GM15510 (cell line): ENCODE results near the gene LRIG1.

Source experiments
- POLR2A ChIP-seq: IDR thresholded peaks from 3 replicates; pipeline ENCODE4 v1.6.1; 2011; ENCODE audit warnings: borderline replicate concordance; ENCODE audit not compliant: insufficient read length; ENCODE audit errors: extremely low read depth

Gene LRIG1

DNA sequence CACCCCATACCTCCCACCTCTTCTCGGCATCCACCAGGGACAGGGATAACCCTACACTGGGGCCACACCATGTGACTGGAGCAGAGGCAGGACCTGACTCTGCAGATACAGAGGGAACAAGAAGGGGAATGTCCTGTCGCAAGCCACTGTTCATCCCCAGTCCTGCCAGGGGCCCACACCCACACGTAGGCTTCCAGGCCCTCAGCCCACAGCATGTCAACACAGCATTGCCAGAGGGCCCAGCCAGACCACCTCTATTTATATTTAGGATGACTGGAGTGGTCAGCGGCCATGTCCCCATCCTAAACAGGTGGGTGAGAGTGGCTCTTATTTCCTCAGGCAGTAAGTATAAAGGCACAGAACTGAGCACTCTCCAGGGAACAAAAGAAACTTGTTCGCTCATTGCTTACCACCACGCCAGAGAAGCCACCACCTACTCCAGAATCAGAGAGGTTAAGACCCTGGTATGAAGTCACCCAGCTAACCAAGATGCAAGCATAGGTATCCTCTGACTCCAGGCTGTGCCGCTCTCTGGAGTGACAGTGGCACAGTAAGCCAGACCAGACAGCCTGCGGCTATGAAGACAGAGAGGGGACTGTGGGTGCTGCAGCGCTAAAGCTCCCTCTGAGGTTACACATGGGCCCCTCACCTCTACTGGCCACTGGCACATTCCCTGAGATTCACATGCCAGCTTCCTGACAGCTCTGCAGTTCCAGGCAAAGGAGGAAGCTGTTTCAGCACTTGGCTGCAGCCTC lies 67.9 kb downstream of the LRIG1 start:
- no peak for TF ChIP-seq POLR2A

- TF ChIP-seq POLR2A: no peak
Measured at GRCh38 chr3:66432041-66432766, 68.6 kb downstream of the LRIG1 start.

GRCh38 chr3:66431494-66431893 lies 69.3 kb downstream of the LRIG1 start:
- TF ChIP-seq POLR2A: no peak

GRCh38 chr3:66430876-66431275 lies 69.9 kb downstream of the LRIG1 start:
- no peak for TF ChIP-seq POLR2A

DNA sequence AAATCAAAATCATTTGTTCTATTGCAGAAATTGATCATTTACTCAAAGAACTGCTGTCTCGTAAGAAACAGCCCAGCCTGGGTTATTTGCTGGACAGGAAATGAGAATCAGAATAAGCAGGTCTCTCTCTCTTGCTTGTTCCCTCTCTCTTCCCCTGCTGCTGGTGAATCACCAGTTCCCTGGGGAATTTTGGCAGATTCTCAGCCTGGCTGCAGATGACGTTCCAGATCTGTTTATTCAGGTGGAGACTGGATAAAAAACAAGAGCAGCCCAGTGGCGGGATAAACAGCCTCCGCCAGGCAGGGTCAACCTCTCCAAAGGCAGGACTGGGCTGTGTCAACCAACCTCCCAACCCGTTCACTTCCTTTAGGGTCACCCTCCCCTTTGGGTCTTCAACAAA lies 72.1 kb downstream of the LRIG1 start:
- TF ChIP-seq POLR2A: no peak

- no peak for TF ChIP-seq POLR2A
Measured at GRCh38 chr3:66427951-66428474, 72.8 kb downstream of the LRIG1 start.

DNA sequence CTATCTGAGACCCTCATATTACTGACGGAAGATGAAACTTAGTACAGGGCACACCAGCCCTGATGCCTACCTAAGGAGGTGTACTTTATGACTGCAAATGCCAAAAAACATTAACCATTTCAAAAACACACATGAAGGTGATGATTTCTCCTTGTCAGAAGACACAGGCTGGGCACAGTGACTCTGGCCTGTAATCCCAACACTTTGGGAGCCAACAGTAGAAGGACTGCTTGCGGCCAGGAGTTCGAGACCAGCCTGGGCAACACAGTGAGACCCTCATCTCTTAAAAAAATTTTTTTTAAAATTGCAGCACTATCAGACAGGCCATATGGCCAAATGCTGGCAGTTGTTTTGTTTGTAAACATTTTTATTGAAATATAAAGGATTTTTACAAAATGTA lies 73.5 kb downstream of the LRIG1 start:
- TF ChIP-seq POLR2A: no peak

GRCh38 chr3:66426135-66426534 lies 74.7 kb downstream of the LRIG1 start:
- TF ChIP-seq POLR2A: no peak

GRCh38 chr3:66425576-66426114 lies 75.2 kb downstream of the LRIG1 start:
- no peak for TF ChIP-seq POLR2A

GRCh38 chr3:66425032-66425431 lies 75.8 kb downstream of the LRIG1 start:
- no peak for TF ChIP-seq POLR2A

DNA sequence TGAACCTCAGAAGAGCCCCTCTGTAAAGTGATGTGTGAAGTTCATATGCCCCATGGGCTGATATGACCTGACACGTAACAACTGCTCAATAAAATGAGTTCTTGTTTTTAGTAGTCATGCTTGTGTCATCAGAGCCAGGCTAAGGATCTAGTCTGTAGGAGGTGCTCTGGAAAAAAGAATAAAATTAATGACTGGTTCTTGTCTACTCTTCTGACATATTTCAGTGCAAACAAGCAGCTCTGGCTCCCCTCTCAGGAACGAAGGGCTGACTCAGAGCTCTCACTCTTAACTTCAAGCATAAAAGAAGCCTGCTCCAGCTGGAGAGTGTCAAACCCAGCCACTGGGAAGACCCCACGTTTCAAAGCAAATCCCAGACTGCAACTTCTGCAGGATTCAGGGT lies 77.0 kb downstream of the LRIG1 start:
- TF ChIP-seq POLR2A: no peak

- no peak for TF ChIP-seq POLR2A
Measured at GRCh38 chr3:66419036-66419435, 81.8 kb downstream of the LRIG1 start.

DNA sequence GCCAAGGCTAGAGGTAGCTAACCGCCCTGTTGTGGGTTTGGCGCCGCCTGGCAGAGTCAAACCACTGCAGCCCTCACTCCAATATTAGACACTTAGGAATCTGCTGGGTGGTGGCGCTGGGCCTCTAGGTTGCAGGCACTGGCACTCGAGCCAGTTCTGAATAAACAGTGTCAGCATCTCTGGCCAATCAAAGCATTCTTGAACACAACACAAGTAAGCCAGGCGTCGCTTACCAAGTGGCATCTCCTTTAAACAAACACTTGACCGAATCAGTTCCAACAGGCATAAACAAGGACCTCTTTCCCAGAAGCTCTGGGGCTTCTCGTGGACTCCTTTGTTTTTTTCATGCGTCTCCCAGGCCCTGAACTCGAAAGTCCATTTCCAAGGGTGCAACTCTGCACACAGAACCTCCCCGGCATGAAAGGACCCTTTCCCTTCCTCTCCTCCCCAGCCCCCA lies 82.3 kb downstream of the LRIG1 start:
- no peak for TF ChIP-seq POLR2A

GRCh38 chr3:66416556-66417304 lies 84.1 kb downstream of the LRIG1 start:
- no peak for TF ChIP-seq POLR2A
